Hematopoietic multipotent progenitor cell treated with erythropoietin and hydrocortisone succinate and interleukin-3 and kit ligand, for 17 days (in vitro differentiated cells): ENCODE data around the gene BAMBI.

Experiments
- DNase-seq: peaks from one replicate; pipeline ENCODE4 v3.0.0-alpha.2; 2015; ENCODE audit warnings: low spot score

The BAMBI gene

GRCh38 chr10:28676326-28676967, 874 bp upstream of the BAMBI start:
- DNase-seq, result no peak

DNA sequence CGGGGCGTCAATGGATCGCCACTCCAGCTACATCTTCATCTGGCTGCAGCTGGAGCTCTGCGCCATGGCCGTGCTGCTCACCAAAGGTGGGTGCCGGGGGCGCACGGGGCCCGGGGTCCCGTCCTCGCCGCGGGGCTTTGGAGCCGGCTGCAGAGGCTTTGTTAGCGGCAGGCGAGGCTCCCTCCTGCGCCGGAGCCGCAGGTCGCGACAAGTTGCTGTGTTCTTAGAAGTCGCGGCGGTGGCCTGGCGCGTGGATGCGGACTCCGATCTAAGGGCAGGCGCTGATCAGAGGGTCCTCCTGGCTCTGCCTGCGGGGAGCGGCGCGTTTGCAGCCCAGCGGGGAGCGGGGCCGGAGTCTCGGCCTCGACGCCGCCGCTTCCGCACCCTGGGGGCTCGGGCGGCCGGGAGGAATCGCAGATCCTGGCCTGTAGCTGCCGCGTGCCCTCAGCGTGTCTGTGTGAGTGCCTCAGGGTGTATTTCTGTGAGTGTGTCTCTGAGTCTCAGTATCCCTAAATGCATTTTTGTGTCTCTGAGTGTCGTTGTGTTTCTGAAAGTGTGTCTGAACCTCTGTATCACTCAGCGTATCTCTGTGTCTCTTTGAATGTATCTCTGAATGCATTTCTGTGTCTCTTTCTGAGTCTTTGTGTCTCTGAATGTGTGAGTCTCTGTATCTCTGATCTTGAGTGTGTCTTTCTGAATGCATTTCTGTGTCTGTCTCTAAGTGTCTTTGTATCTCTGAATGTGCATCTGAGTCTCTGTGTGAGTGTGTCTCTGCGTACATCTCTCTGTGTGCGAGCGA, 766 bp downstream of the BAMBI start:
- no peak for DNase-seq

- DNase-seq, result no peak
Observed at GRCh38 chr10:28678687-28679457, 1.6 kb downstream of the BAMBI start.

DNA sequence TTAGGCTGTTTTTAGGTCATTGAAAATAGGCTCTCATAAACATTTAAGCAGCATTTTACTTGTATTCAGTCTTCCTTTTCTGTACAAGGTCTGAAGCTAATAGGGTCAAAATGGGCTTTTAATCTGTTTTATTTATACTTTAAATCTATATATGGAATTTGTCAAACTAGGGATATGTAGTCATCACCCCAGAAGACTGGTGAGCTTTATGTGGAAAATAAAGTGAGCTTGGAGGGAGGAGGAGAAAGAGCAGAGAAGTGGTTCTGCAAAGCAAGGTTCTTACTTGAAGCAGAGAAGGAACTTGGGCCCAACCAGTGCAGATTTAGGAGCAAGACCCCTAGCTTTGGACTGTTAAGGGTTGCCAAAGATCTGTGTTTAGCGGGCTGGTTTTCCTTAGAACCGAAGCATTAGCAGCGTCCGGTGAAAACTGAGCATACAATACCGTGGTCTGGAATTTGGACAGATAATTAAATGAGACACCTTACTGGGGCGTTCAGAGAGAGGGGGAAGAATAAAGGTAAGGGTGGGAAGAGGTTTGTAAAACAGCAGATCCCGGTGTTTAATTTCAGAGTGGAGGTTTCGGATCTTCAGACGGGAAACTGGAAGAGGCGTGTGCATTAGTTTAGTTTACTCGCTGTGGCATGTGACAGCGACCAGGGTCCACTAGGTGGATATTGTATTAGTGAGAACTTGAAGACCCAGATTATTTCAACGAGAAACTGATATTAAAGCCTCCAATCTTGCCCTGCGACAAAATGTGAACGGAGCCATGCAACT, 2.4 kb downstream of the BAMBI start:
- no peak for DNase-seq

DNA sequence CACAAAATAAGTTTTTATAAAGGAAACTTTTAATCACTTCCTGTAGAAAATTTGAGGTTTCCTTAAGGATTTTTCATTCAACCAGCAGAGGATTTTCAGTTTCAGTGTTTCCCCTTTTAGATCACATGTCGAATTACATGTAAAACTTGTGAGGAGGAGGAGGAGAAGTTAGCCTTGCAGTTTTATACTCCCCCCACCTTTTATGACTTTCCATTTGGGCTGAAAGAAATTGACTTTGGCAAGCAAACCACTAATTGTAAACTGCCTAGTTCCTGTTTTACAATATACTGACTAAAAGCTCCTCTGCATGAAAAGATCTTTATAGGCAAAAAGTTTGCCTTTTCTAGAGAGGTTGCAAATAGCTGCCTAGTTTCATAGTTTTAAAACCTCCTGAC, 3.0 kb downstream of the BAMBI start:
- no peak for DNase-seq

- no peak for DNase-seq
Observed at GRCh38 chr10:28681291-28681763, 4.0 kb downstream of the BAMBI start.

DNA sequence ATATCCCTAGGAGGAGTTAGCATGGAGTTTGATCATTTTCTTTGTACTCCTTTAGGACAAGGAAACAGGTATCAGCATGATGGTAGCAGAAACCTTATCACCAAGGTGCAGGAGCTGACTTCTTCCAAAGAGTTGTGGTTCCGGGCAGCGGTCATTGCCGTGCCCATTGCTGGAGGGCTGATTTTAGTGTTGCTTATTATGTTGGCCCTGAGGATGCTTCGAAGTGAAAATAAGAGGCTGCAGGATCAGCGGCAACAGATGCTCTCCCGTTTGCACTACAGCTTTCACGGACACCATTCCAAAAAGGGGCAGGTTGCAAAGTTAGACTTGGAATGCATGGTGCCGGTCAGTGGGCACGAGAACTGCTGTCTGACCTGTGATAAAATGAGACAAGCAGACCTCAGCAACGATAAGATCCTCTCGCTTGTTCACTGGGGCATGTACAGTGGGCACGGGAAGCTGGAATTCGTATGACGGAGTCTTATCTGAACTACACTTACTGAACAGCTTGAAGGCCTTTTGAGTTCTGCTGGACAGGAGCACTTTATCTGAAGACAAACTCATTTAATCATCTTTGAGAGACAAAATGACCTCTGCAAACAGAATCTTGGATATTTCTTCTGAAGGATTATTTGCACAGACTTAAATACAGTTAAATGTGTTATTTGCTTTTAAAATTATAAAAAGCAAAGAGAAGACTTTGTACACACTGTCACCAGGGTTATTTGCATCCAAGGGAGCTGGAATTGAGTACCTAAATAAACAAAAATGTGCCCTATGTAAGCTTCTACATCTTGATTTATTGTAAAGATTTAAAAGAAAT, 4.8 kb downstream of the BAMBI start:
- DNase-seq, result no peak

GRCh38 chr10:28684157-28684985, 7.0 kb downstream of the BAMBI start:
- no peak for DNase-seq

- no peak for DNase-seq
Observed at GRCh38 chr10:28684986-28685580, 7.8 kb downstream of the BAMBI start.

DNA sequence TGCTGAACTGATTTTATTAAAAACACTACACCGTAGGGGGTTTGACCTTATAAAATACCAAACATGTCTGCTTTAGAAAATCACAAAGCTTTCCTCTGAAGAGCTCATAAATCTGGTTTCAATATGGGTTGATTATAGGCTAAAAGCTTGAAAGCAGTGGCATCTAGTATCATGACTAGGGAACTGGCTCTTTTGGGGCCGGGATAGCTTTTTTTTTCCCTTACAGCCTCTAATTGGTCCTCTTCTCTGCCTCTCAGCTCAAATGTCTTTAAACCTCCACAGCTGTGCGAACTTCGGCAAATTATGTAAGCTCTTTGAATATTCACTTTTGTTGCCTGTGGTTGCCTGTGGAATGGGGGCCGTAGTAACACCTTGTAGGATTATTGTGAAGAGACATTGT, 8.4 kb downstream of the BAMBI start:
- no peak for DNase-seq

- DNase-seq, result no peak
Observed at GRCh38 chr10:28686835-28687682, 9.7 kb downstream of the BAMBI start.

GRCh38 chr10:28687683-28688001, 10.3 kb downstream of the BAMBI start:
- no peak for DNase-seq

- DNase-seq, result no peak
Observed at GRCh38 chr10:28690545-28690944, 13.2 kb downstream of the BAMBI start.

DNA sequence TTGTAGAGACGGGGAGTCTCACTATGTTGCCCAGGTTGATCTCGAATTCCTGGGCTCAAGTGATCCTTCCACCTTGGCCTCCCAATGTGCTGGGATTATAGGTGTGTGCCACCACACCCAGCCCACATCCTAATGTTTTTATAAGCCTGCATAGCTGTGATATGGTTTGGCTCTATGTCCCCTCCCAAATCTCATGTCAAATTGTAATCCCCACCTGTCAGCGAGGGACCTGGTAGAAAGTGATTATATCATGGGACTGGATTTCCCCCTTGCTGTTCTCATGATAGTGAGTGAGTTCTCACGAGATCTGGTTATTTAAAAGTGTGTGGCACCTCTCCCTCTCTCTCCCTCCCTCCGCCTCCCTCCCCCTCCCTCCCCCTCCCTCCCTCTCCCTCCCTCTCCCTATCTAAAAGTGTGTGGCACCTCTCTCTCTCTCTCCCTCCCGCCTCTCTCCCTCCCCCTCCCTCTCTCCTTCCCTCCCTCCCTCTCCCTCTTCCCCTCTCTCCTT, 13.9 kb downstream of the BAMBI start:
- no peak for DNase-seq

GRCh38 chr10:28692050-28692449, 14.7 kb downstream of the BAMBI start:
- no peak for DNase-seq

GRCh38 chr10:28694530-28694929, 17.2 kb downstream of the BAMBI start:
- no peak for DNase-seq

- no peak for DNase-seq
Observed at GRCh38 chr10:28698075-28698474, 20.8 kb downstream of the BAMBI start.

DNA sequence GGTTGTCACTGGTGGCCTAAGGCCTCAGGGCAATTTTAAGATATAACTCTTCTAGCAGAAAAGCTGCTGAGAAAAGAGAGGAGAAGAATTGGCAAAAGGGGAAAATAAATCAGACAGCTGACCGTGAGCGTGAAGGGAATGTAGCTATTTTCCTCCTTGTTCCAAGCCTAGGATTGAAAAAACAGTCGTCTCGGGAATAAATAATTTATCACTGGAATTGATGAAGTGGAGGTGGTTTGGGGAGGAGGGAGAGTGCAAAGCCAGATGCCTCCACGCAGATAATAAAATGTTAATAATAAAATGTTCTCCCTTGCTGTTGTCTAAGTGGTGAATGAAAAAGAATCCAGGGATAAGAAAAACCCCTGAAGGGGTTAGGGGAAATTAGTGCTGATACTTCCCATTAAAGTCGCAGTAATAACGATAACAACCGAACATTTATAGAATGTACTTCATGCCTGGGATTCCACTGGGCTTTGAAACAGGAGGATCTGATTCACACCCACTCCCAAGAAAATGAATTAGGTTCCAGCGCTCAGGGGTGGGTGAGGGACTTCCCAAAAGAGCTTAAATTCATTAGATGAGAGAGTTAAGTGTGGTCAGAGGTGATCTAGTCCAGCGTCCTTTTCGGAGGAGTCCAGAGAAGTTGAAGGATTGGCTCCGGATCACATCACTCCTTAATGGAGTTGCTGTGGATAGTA, 27.3 kb downstream of the BAMBI start:
- DNase-seq, result no peak
